ENCODE results near the gene ZNF580.

Gene ZNF580

DNA sequence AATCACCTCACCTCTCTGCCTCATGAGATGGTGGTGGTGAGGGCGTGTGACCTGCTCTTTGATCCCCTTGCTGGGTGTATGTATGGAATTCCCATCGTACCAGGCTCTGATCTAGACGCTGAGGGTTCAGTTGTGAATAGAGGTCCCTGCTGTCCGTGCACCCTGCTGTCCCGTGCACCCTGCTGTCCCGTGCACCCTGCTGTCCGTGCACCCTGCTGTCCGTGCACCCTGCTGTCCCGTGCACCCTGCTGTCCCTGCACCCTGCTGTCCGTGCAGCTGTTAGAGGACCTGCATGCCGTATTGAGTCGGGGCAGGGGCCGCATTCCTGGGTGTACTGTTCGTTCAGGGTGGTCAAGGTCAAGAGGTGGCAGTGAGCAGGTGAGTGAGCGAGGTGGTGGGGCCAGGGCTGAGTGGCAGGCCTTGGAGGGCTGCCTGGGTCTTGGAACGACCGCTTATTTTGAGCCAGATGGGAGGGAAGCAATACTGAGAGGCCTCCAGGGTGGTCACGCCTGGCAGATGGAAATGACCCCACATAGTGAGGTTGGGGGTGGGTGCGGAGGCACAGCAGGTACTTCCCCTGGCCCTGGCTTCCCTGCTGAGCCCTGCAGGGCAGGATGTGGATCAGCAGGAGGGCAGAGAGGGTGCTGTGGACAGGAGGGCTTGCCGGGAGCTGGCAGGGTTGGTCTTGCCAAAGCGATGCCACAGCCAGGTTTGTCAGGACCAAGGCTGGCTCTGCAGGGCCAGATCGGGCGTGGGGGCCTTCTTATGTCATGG is 29.7 kb downstream of the ZNF580 start:
- TF ChIP-seq, protein P1, sequence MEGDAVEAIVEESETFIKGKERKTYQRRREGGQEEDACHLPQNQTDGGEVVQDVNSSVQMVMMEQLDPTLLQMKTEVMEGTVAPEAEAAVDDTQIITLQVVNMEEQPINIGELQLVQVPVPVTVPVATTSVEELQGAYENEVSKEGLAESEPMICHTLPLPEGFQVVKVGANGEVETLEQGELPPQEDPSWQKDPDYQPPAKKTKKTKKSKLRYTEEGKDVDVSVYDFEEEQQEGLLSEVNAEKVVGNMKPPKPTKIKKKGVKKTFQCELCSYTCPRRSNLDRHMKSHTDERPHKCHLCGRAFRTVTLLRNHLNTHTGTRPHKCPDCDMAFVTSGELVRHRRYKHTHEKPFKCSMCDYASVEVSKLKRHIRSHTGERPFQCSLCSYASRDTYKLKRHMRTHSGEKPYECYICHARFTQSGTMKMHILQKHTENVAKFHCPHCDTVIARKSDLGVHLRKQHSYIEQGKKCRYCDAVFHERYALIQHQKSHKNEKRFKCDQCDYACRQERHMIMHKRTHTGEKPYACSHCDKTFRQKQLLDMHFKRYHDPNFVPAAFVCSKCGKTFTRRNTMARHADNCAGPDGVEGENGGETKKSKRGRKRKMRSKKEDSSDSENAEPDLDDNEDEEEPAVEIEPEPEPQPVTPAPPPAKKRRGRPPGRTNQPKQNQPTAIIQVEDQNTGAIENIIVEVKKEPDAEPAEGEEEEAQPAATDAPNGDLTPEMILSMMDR (IDR thresholded peaks at IDR 0.05; ENCODE audit: low read depth, low read length, missing control alignments) = no peak
- DNase-seq = no peak
- H3K36me3 ChIP-seq (replicated peaks) = peaks cover 56% of the 10 kb centered on the region
- H3K27me3 ChIP-seq (replicated peaks) = no peaks in the 10 kb centered on the region
- H3K4me3 ChIP-seq (ENCODE audit: low read depth, low read length) = no peak overlapping the region
- in situ Hi-C loops (cut with HindIII; ENCODE audit: low pct_ligation_motif_present, low sequenced_read_pairs) = no loop called here
- no peak overlapping the region for H3K27ac ChIP-seq

DNA sequence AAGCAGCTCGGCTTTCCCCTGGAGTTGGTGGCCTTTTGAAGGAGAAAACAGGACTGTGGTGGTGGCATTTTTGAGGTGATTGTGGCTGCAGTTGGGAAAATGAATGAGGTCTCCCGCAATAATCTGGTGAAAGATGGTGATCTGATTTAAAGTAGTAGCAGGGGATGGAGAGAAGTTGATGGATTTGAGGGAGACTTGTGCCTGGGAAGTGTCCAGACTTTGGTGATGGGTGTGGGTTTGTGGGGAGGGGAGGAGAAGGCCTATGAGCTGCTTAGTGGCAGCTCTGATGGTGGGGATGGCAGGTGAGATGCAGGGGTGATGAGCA is 30.2 kb downstream of the ZNF580 start:
- DNase-seq = no peak

DNA sequence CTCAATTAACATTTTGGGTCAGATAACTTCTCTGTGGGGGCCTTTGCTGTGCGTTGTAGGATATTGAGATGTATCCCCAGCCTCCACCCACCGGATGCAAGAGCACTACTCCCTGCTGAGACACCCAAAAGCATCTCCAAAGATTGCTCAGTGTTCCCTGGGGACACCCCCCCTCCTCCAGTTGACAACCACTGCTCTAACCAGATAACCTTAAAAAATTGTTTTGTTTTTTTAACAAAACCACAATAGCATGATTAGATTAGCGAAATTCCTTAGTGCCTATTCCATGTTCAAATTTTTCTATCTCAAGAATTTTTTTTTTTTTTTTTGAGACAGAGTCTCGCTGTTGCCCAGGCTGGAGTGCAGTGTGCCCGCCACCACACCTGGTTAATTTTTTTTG is 31.6 kb downstream of the ZNF580 start:
- no peaks in the 10 kb centered on the region for H3K27me3 ChIP-seq (replicated peaks)
- peak; percentile 80 for DNase-seq
- no peak overlapping the region for H3K27ac ChIP-seq
- peaks cover 43% of the 10 kb centered on the region for H3K36me3 ChIP-seq (replicated peaks)
- in situ Hi-C loops (cut with HindIII; ENCODE audit: low pct_ligation_motif_present, low sequenced_read_pairs) = no loop called here
- no peak overlapping the region for H3K4me3 ChIP-seq (ENCODE audit: low read depth, low read length)
- TF ChIP-seq, protein P1 (IDR thresholded peaks at IDR 0.05; ENCODE audit: low read depth, low read length, missing control alignments) = no peak

More for the DNA sequence above, 30.2 kb downstream of the ZNF580 start:
- TF ChIP-seq, protein P1 (IDR thresholded peaks at IDR 0.05; ENCODE audit: low read depth, low read length, missing control alignments) = no peak
- peaks cover 51% of the 10 kb centered on the region for H3K36me3 ChIP-seq (replicated peaks)
- no peaks in the 10 kb centered on the region for H3K27me3 ChIP-seq (replicated peaks)
- in situ Hi-C loops (cut with HindIII; ENCODE audit: low pct_ligation_motif_present, low sequenced_read_pairs) = no loop called here
- no peak overlapping the region for H3K27ac ChIP-seq
- no peak overlapping the region for H3K4me3 ChIP-seq (ENCODE audit: low read depth, low read length)

DNA sequence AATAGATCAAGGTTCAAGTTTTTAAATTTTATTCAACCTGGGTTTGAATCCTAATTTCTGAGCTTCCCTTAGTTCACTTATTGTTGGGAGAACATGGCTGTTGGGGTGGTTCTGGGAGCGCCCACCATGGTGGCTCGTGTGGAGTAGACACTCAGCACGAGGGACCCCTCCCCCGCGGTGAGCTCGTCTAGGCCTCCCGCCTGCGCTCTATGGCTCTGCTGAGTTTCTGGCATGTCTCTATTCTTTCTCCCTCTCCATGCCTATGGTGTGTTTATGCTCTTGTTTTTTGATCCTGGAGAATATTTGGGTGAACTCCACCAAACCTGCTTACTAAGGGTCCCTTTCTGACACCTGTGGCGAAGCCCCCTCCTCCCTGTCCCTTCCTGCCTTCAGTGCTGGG is 32.7 kb downstream of the ZNF580 start:
- H3K36me3 ChIP-seq (replicated peaks) = peaks cover 38% of the 10 kb centered on the region
- no peak for DNase-seq
- TF ChIP-seq, protein P1 (IDR thresholded peaks at IDR 0.05; ENCODE audit: low read depth, low read length, missing control alignments) = no peak
- H3K27me3 ChIP-seq (replicated peaks) = no peaks in the 10 kb centered on the region
- in situ Hi-C loops (cut with HindIII; ENCODE audit: low pct_ligation_motif_present, low sequenced_read_pairs) = no loop called here
- no peak overlapping the region for H3K4me3 ChIP-seq (ENCODE audit: low read depth, low read length)
- H3K27ac ChIP-seq = no peak overlapping the region

DNA sequence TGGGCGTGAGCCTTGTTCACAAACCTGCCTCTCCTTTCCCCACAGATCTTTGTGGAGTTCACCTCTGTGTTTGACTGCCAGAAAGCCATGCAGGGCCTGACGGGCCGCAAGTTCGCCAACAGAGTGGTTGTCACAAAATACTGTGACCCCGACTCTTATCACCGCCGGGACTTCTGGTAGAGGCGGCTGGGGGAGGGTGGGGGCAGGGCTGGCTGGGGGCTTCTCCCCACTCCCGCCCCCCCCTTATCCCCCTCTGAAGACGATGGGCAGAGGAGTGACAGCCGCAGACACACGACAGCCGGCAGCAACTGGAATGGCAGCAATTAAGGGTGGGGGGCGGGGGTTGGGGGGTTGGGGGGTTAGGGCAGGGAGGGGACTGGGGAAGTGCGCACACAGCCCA is 33.1 kb downstream of the ZNF580 start:
- no peaks in the 10 kb centered on the region for H3K27me3 ChIP-seq (replicated peaks)
- H3K36me3 ChIP-seq (replicated peaks) = peaks cover 37% of the 10 kb centered on the region
- TF ChIP-seq, protein P1 (IDR thresholded peaks at IDR 0.05; ENCODE audit: low read depth, low read length, missing control alignments) = no peak
- no peak overlapping the region for H3K4me3 ChIP-seq (ENCODE audit: low read depth, low read length)
- no peak for DNase-seq
- H3K27ac ChIP-seq = no peak overlapping the region
- in situ Hi-C loops (cut with HindIII; ENCODE audit: low pct_ligation_motif_present, low sequenced_read_pairs) = no loop called here

DNA sequence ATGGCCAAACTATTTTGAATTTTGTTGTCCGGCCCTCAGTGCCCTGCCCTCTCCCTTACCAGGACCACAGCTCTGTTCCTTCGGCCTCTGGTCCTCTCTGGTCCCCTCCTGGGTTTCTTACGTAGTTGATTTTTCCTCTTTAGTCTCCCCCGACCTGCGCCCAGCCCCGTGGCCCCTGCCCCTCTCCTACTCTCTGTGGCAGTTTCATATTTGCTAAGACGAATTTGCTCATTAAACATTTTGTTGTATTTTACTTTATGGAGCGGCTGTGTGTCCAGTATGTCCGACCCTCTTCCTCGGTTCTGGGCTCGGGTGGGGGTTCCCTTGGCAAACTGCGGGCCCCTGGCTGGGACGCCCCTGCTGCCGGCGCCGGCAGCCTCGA is 33.6 kb downstream of the ZNF580 start:
- TF ChIP-seq, protein P1 (IDR thresholded peaks at IDR 0.05; ENCODE audit: low read depth, low read length, missing control alignments) = no peak
- H3K27ac ChIP-seq = no peak overlapping the region
- H3K36me3 ChIP-seq (replicated peaks) = peaks cover 37% of the 10 kb centered on the region

More for the DNA sequence above, 33.6 kb downstream of the ZNF580 start:
- Histone ChIP-seq H3K27me3 (replicated peaks) (no peaks in the 10 kb centered on the region), H3K4me3 (ENCODE audit: low read depth, low read length) (peak overlapping the region; percentile 85)
- in situ Hi-C loops (cut with HindIII; ENCODE audit: low pct_ligation_motif_present, low sequenced_read_pairs) = no loop called here
- no peak for DNase-seq

All from brain microvascular endothelial cell (primary cell).